Transverse colon (tissue), 4 donors: ENCODE measurements around the gene NECAB2. TPM values are rescaled to one million over a fixed set of nuclear protein-coding genes. Genes with fewer than 3 reads are reported as not detected.

ENCODE experiments used
- DNase-seq: peaks from one replicate; pipeline ENCODE4 v3.0.0-alpha.2; 2019
- H3K27ac ChIP-seq, 4 donors: fragments of 200-600 bp; sonication (generic); 2 replicates each; pipeline ENCODE4 v1.5.1; 2016 to 2018; ENCODE audit warnings: inconsistent platforms in 4 of 4
- H3K27me3 ChIP-seq: fragments of 200-600 bp; sonication (generic); 2 replicates; pipeline ENCODE4 v1.5.1; 2017; ENCODE audit warnings: inconsistent platforms
- H3K36me3 ChIP-seq, 4 donors: fragments of 200-600 bp; sonication (generic); 2 replicates each; pipeline ENCODE4 v1.5.1; 2017 to 2019; ENCODE audit warnings: inconsistent platforms in 4 of 4
- H3K4me1 ChIP-seq, 4 donors: fragments of 200-600 bp; sonication (generic); 2 replicates each; pipeline ENCODE4 v1.5.1; 2017 to 2020; ENCODE audit warnings: inconsistent platforms in 4 of 4
- H3K4me3 ChIP-seq, 4 donors: fragments of 200-600 bp; sonication (generic); 1 replicate in 1 of 4; 2 replicates in 3 of 4; pipeline versions ENCODE4 v1.5.1 to v1.6.1; 2017 to 2019; ENCODE audit warnings: inconsistent platforms in 4 of 4
- H3K9me3 ChIP-seq, 2 donors: fragments of 200-600 bp; sonication (generic); 2 replicates each; pipeline ENCODE4 v1.5.1; 2017 to 2019; ENCODE audit warnings: inconsistent platforms in 2 of 2
- CTCF ChIP-seq, 5 experiments: fragments of 200-600 bp in 3 of 5; fragments of 450-650 bp in 2 of 5; sonication (generic) in 3 of 5; IDR thresholded peaks; 1 replicate in 2 of 5; 2 replicates in 3 of 5; pipeline ENCODE4 v1.5.1; 2016 to 2017; ENCODE audit warnings: antibody characterized with exemption in 5 of 5, inconsistent platforms in 3 of 5, mild to moderate bottlenecking in 2 of 5, moderate library complexity in 1 of 5
- EP300 ChIP-seq: sonication (generic); formaldehyde crosslinking; IDR thresholded peaks from one replicate; pipeline ENCODE4 v1.6.1; 2017; ENCODE audit warnings: antibody characterized with exemption, low read depth
- POLR2A ChIP-seq: fragments of 450-650 bp; IDR thresholded peaks from one replicate; pipeline ENCODE4 v1.6.1; 2016; ENCODE audit warnings: antibody characterized with exemption, mild to moderate bottlenecking, moderate library complexity
- POLR2AphosphoS5 ChIP-seq, 3 donors: sonication (generic); formaldehyde crosslinking; IDR thresholded peaks; one replicate each; pipeline ENCODE4 v1.6.1; 2016; ENCODE audit warnings: antibody characterized with exemption in 3 of 3
- WGBS, 2 donors: methylation state at CpG; one replicate each; pipeline ENCODE4 v1.1.5; 2018; ENCODE audit warnings: low coverage in 1 of 2; 5-methylcytosine and 5-hydroxymethylcytosine counted together
- in situ Hi-C, 4 donors: fragments of 200-750 bp; cut with MboI; loops; one replicate each; pipeline versions ENCODE4 v1.15.0 to v1.15.1; 2017; ENCODE audit warnings: low sequenced_read_pairs in 3 of 4, low pct_ligation_motif_present in 1 of 4, low pct_unique_long_range_greater_than_20kb in 1 of 4
- intact Hi-C: fragments of 100-400 bp; cut with DNase I; formaldehyde crosslinking; loops from one replicate; pipeline ENCODE4 v1.15.1; 2023; ENCODE audit warnings: low total_unique reads
- total RNA-seq, 4 donors: library from RNA; depleted of rRNA; stranded (reverse); fragments of >200 nt; gene quantifications; one replicate each; pipeline ENCODE4 v1.1.0, GENCODE V29; 2016

Gene NECAB2
- total RNA-seq, 4 donors from 2014 or later, result 0.41 TPM; not detected in 3

- Histone ChIP-seq H3K27me3 (no peaks in the 10 kb centered on the region), H3K36me3 (no peaks in the 10 kb centered on the region), H3K27ac (no peak overlapping the region), H3K4me3 (no peak overlapping the region), H3K4me1 (peaks cover 4 to 6% (median 6%) of the 10 kb centered on the region in 4 donors), H3K9me3 (no peaks in the 10 kb centered on the region)
- in situ Hi-C loops (no loop called here), intact Hi-C loops (loop anchor here (10.0 kb wide), 1 partner anchor 560 kb away; no protein-coding TSS in a partner anchor)
- DNase-seq, result no peak
- TF ChIP-seq POLR2AphosphoS5 (IDR thresholded peaks at IDR 0.05) (no peak), CTCF (IDR thresholded peaks at IDR 0.05) (no peak), EP300 (no peak), POLR2A (no peak)
- WGBS, 2 donors, result 75 to 87% methylated on average over 11 to 12 of the region's 12 CpGs
Measured at GRCh38 chr16:83925095-83925905, 42.7 kb upstream of the NECAB2 start.

GRCh38 chr16:83925957-83926725, 41.9 kb upstream of the NECAB2 start:
- peaks cover 4 to 6% (median 6%) of the 10 kb centered on the region in 4 donors for H3K4me1 ChIP-seq
- no peaks in the 10 kb centered on the region for H3K36me3 ChIP-seq
- H3K4me3 ChIP-seq, result no peak overlapping the region
- in situ Hi-C loops (no loop called here), intact Hi-C loops (loop anchor here (10.0 kb wide), 1 partner anchor 559 kb away; no protein-coding TSS in a partner anchor)
- 67% methylated on average over 26 of the region's 27 CpGs; no CpG with 5 or more reads in 1 of the 2 donors for WGBS, 2 donors
- TF ChIP-seq POLR2AphosphoS5 (IDR thresholded peaks at IDR 0.05), result no peak
- no peak for TF ChIP-seq CTCF (IDR thresholded peaks at IDR 0.05)
- TF ChIP-seq POLR2A, result no peak
- TF ChIP-seq EP300, result no peak
- no peaks in the 10 kb centered on the region for H3K27me3 ChIP-seq
- H3K9me3 ChIP-seq, result no peaks in the 10 kb centered on the region
- no peak for DNase-seq
- H3K27ac ChIP-seq, result no peak overlapping the region

- peak overlapping the region in 3 of 4 donors; percentile 8 to 30 (median 8) for H3K4me3 ChIP-seq
Measured at GRCh38 chr16:83926726-83927397, 41.2 kb upstream of the NECAB2 start.

More at GRCh38 chr16:83926726-83927397, 41.2 kb upstream of the NECAB2 start:
- Histone ChIP-seq H3K4me1 (peaks cover 4 to 6% (median 6%) of the 10 kb centered on the region in 4 donors), H3K36me3 (no peaks in the 10 kb centered on the region), H3K27ac (peak overlapping the region in 2 of 4 donors; percentile 7 to 15), H3K27me3 (no peaks in the 10 kb centered on the region), H3K9me3 (no peaks in the 10 kb centered on the region)
- in situ Hi-C loops (no loop called here), intact Hi-C loops (loop anchor here (10.0 kb wide), 1 partner anchor 558 kb away; no protein-coding TSS in a partner anchor)
- TF ChIP-seq CTCF (IDR thresholded peaks at IDR 0.05) (peak; percentile 79 to 97 (median 95)), EP300 (no peak), POLR2AphosphoS5 (IDR thresholded peaks at IDR 0.05) (peak in 1 of 3 donors; percentile 33)
- peak; percentile 84 for DNase-seq
- WGBS, 2 donors, result 18 to 20% methylated on average over 7 to 35 of the region's 35 CpGs
